ENCODE results near the gene XCL1.
"Not testable (repeated sequence)": the region's sequence is repeated elsewhere in the genome, so short reads cannot be mapped to it uniquely, and the experiment has no call there.

XCL1 gene

DNA sequence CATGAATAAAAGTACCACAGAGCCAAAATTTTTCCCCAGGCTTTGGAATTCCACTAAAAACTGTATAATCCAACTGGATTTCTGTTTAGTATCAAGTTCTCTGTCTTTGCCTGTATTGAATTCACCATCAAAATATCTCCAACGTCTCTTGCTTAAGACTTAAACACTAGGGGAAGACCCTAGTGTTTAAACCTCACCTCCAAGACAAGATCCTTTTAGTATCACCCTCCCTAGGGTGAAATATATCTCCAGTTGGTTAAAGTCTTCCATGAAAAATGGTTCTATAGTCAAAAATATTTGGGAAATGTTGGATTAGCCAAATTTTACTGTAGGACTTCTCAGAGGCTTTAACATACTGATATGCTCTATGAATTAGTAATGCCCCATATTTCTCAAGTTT, 8.1 kb upstream of the XCL1 start:
- DNase-seq, result no peak

GRCh38 chr1:168570652-168571051, 5.8 kb upstream of the XCL1 start:
- no peak for DNase-seq

GRCh38 chr1:168572633-168573032, 3.8 kb upstream of the XCL1 start:
- DNase-seq, result no peak

DNA sequence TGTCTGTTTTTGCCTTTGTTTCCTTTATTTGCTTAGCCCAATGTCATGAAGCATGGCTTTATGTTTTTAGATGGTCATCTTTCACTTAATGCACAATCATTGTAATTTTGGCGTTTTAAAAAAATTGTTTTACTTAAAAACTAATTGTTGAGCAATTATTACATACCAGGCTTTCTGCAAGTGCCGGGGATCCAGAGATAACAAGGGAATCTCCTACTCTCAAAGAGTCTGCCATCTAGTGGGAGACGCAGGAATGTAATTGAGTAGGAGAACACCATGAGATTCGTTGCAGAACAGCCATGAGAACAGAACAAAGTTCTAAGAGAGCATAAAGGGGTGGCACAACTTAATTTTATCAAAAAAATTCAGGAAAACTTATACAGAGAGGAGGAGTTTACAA, 2.2 kb upstream of the XCL1 start:
- peak; percentile 36 for DNase-seq

DNA sequence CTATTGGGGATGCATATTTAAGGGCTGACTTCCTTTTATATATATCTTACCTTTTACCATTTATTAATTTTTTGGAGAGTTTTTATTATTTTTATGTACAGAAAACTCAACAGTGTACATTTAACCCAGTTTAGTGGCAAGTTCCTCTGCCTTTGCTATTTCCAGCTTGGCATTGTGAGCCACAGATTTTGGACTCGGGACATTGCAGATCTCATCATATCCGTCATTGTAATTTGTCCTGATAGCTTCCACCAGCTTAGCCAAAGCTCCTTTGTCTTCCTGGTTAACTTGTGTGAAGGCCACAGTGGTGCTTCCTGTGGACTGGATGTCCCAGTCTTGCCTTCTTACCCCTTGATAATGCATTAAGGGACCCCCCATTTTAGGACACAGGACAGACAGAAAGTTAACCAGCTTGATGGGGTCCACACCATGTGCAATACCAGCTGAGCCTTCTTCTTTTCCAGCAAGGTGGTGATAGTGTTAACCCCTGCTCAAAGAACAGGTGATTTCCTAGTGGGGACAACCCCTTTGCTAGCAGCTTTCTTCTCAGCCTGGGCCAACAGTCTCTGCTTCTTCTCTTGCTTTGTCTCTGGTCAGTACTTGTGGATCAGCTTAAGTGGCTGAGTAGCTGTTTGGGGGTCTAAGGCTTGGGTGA, 2.3 kb downstream of the XCL1 start:
- not testable (repeated sequence) for DNase-seq

- not testable (repeated sequence) for DNase-seq
Observed at GRCh38 chr1:168580290-168580689, 3.9 kb downstream of the XCL1 start.

- DNase-seq, result not testable (repeated sequence)
Observed at GRCh38 chr1:168580991-168581390, 4.6 kb downstream of the XCL1 start.

GRCh38 chr1:168581817-168582572, 5.6 kb downstream of the XCL1 start:
- no peak for DNase-seq

DNA sequence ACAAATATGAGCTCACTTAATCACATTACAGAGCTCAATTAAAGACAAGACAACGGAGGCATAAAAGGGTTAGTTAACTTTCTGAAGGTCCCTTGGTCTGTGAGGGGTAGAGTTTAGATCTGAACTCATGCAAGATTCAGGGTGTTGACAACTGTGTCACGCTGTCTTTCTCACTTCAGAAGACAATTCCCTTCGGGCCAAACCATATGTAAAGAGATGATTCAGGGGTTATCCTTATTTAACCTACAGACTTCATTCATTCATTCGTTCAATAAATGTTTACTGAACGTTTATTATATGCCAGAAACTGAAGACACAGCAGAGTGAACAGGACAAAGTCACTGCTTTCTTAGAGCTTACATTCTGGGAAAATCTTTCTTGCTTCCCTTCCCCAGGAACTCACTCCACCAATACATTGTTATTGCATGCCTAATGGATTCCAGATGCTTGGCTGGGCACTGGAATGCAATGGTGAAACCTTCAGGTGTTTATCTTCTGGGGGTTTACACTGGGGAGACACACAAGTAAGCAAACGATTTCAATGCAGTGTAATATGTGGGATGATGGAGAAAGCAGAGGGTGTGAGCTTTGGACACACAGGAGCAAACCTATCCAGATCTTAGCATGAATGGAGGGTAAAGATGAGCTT, 6.4 kb downstream of the XCL1 start:
- no peak for DNase-seq

DNA sequence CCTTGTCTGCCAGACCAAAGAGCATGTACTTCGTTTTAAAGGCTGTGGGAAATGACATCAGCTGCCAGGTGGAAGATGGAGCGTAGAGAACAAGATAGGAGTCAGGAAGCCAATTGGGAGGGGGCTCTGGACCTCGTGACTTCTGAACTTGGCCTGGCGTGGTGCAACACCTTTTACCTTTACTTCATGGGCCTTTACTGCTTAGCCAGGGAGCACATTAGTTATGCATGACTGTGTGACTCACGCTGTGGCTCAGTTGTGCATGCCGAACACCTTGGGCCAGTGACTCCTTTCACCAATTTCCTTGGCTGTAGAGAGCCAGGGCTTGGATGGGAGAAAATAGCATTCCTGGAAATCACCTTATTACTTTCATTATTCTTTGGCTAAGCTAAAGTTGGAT, 7.2 kb downstream of the XCL1 start:
- DNase-seq, result no peak

- DNase-seq, result no peak
Observed at GRCh38 chr1:168585191-168585590, 8.8 kb downstream of the XCL1 start.

GRCh38 chr1:168585937-168586336, 9.5 kb downstream of the XCL1 start:
- no peak for DNase-seq

GRCh38 chr1:168589167-168589566, 12.8 kb downstream of the XCL1 start:
- no peak for DNase-seq

DNA sequence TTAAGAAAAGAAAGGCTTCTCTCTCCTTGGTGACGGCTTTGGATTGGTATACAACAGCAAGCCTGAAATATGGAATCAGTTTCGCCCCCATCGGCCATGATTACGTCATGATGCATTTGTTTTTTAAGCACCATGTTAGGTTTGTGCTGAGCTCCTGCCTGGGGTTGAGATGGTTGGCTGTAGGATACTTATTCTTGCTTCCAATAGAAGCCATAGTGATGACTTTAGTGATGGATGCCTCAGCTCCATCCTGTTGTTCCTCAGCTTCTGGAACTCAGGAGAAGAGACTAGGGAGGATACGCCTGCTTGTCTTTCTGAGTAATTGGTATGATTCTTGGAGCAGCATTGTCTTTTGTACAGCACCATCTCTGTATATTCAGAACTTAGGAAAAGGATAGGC, 14.7 kb downstream of the XCL1 start:
- no peak for DNase-seq

GRCh38 chr1:168591641-168592250, 15.3 kb downstream of the XCL1 start:
- no peak for DNase-seq

DNA sequence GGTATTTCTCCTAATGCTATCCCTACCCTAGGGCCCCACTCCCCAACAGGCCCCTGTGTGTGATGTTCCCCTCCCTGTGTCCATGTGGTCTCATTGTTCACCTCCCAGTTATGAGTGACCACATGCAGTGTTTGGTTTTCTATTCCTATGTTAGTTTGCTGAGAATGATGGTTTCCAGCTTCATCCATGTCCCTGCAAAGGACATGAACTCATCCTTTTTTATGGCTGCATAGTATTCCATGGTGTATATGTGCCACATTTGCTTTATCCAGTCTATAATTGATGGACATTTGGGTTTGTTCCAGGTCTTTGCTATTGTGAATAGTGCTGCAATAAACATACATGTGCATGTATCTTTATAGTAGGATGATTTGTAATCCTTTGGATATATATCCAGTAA, 19.0 kb downstream of the XCL1 start:
- not testable (repeated sequence) for DNase-seq

- DNase-seq, result no peak
Observed at GRCh38 chr1:168598125-168598524, 21.7 kb downstream of the XCL1 start.

DNA sequence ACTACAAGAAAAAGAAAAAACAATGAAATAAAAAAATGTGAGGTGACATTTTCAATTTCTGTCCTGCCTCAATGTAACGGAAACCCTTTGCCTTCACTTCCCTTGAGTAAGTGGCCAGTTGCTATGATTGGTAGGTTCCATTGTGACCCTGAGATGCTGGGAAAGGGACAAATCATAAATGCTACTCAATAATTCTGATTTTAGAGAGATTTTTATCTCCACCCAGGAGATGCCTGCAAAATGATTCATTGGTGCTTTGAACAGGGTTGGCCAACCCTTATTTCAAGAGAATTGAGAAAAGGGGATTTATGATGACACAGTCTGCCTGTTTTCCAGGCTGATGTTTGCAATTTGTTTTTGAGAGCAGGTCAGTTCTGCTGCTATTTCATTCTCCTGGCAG, 22.5 kb downstream of the XCL1 start:
- no peak for DNase-seq

- DNase-seq, result no peak
Observed at GRCh38 chr1:168599641-168600040, 23.2 kb downstream of the XCL1 start.

- no peak for DNase-seq
Observed at GRCh38 chr1:168601051-168601450, 24.6 kb downstream of the XCL1 start.

DNA sequence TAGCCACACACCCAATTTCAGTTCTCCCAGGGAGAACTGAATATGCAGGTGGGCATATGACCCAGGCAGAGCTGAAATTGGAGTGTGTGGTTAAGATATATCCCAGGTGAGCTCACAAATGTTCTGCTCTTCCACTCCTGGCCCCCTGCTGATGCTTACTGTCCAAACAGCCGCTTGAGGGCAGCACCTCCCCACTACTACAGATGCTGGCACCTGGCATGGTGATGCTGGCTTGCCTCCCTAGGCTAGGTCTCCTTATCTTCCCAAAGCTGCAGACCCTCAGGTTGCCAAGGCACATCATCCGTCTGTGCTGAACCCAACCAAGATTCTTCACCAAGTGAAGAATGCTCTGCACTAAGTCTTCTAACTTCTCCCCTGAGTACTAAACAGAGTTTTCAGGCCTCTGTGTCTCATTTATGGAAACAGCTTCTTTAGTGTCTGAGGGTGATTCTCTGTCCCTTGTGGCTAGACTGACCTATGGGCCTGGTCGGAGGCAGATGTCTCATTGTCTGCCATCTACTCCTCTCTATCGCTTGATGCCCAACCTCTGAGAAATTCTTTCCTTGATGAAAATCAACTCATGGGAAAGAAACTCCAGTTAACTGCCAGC, 27.2 kb downstream of the XCL1 start:
- DNase-seq, result peak; percentile 73

DNA sequence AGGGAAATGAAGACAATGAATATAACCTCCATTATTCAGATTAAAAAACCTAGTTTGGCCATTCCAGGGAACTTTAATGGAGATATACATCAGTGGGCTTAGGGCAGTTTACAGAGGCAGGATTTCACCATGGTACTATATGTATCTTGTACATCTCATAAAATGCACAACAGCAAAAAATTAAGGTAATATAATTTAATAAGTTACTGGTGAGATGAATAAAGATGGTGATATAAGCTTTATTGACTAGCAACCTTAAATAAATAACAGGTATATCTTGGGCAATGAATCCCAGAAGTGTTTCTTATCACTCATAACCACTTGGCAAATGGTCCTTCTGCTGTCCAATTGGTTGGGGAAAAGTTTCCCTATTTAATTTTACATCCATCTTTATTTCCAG, 29.0 kb downstream of the XCL1 start:
- DNase-seq, result no peak

- DNase-seq, result no peak
Observed at GRCh38 chr1:168606096-168606495, 29.7 kb downstream of the XCL1 start.

Measured in CD4-positive, alpha-beta T cell treated with Interleukin-17A for 4 hours (primary cell).